Measurements from ENCODE around the gene LRRC75B.
"Not testable (repeated sequence)": the region's sequence is repeated elsewhere in the genome, so short reads cannot be mapped to it uniquely, and the experiment has no call there.

LRRC75B gene

GRCh38 chr22:24602105-24602749 is 9.4 kb upstream of the LRRC75B start:
- not testable (repeated sequence) for DNase-seq

GRCh38 chr22:24601217-24602104 is 8.6 kb upstream of the LRRC75B start:
- peak; percentile 66 for DNase-seq

GRCh38 chr22:24599958-24600715 is 7.3 kb upstream of the LRRC75B start:
- peak; percentile 48 for DNase-seq

GRCh38 chr22:24599514-24599913 is 6.6 kb upstream of the LRRC75B start:
- DNase-seq: no peak

- not testable (repeated sequence) for DNase-seq
Observed at GRCh38 chr22:24597076-24597475, 4.2 kb upstream of the LRRC75B start.

- no peak for DNase-seq
Observed at GRCh38 chr22:24595863-24596262, 3.0 kb upstream of the LRRC75B start.

GRCh38 chr22:24595228-24595627 is 2.4 kb upstream of the LRRC75B start:
- DNase-seq: no peak

GRCh38 chr22:24594569-24595120 is 1.8 kb upstream of the LRRC75B start:
- DNase-seq: no peak

- no peak for DNase-seq
Observed at GRCh38 chr22:24593836-24594568, 1.1 kb upstream of the LRRC75B start.

- not testable (repeated sequence) for DNase-seq
Observed at GRCh38 chr22:24593559-24593835, 624 bp upstream of the LRRC75B start.

- DNase-seq: peak; percentile 43
Observed at GRCh38 chr22:24592058-24592850, 619 bp downstream of the LRRC75B start.

GRCh38 chr22:24591286-24591830 is 1.5 kb downstream of the LRRC75B start:
- DNase-seq: no peak

GRCh38 chr22:24590596-24591173 is 2.2 kb downstream of the LRRC75B start:
- DNase-seq: no peak

- no peak for DNase-seq
Observed at GRCh38 chr22:24589518-24590030, 3.3 kb downstream of the LRRC75B start.

GRCh38 chr22:24588757-24589481 is 4.0 kb downstream of the LRRC75B start:
- no peak for DNase-seq

GRCh38 chr22:24588381-24588756 is 4.5 kb downstream of the LRRC75B start:
- DNase-seq: no peak

- no peak for DNase-seq
Observed at GRCh38 chr22:24587948-24588347, 4.9 kb downstream of the LRRC75B start.

GRCh38 chr22:24587251-24587650 is 5.6 kb downstream of the LRRC75B start:
- no peak for DNase-seq

- DNase-seq: no peak
Observed at GRCh38 chr22:24585927-24586546, 6.8 kb downstream of the LRRC75B start.

- DNase-seq: no peak
Observed at GRCh38 chr22:24585461-24585860, 7.4 kb downstream of the LRRC75B start.

Measured in NCI-H69 (cell line).